ENCODE measurements around the gene SYNDIG1L. TPM values are rescaled to one million over a fixed set of nuclear protein-coding genes. Genes with fewer than 3 reads are reported as not detected.

SYNDIG1L gene
- total and polyA plus RNA-seq, 2 of the 13 experiments (the other 11 are each of a cell fraction or from before 2014, with no cell fraction given) = 0.04 TPM; not detected in 1

DNA sequence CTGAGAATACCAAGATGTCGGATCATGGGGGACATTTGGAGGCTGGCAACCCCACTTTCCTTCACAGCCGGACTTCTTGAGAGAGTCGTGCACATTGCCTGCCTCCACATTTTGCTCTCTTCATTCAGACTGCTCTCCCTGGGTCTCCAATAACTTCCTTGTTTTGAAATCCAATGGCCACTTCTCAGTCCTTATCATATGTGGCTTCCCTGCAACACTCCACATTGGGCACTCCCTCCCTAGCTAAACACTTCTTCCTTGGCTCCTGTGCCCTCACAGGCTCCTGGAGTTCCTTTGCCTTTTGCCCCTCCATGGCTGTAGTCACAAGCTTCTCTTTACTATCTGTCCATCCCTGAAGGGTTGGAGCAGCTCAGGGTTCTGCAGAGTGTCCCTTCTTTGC lies 37.0 kb upstream of the SYNDIG1L start:
- Histone ChIP-seq H3K79me2 (ENCODE audit: insufficient read depth, low read length) (no peaks in the 10 kb centered on the region), H3K4me1 (ENCODE audit: insufficient read depth, low read length) (no peaks in the 10 kb centered on the region), H3K4me2 (ENCODE audit: low read depth, low read length) (no peak overlapping the region), H3K27me3 (ENCODE audit: control insufficient read depth in 1 of 2, insufficient read depth in 2 of 2, low read length in 2 of 2) (no peaks in the 10 kb centered on the region), H3K27ac (ENCODE audit: extremely low read length, insufficient read depth, low read length) (no peak overlapping the region), H3K9me3 (ENCODE audit: low read length) (no peaks in the 10 kb centered on the region), H4K20me1 (ENCODE audit: insufficient read depth, low read length) (no peaks in the 10 kb centered on the region), H3K4me3 (replicated peaks in 1 of 3; ENCODE audit: insufficient read depth in 1 of 3, low read depth in 2 of 3, low read length in 3 of 3) (no peak overlapping the region), H3K9ac (ENCODE audit: insufficient read depth, low read depth, low read length) (no peak overlapping the region), H3K36me3 (replicated peaks in 1 of 2; ENCODE audit: control insufficient read depth in 1 of 2, insufficient read depth in 2 of 2, low read length in 2 of 2) (no peaks in the 10 kb centered on the region), H2AFZ (ENCODE audit: low read length) (no peak overlapping the region)
- in situ Hi-C loops (cut with HindIII; ENCODE audit: extremely low pct_ligation_motif_present, low pct_unique_long_range_greater_than_20kb) = no loop called here
- no peak for ATAC-seq
- ChIA-PET CTCF (ENCODE audit: low intra/inter-chr PET ratio, low total read pairs) (no interaction called here), POLR2A (no interaction called here)
- 94% methylated on average over 3 of the region's 3 CpGs for WGBS (ENCODE audit: low lambda C conversion rate)
- BruUV-seq (replicated peaks) = no TSS peak
- intact Hi-C loops (cut with micrococcal nuclease; ENCODE audit: unreplicated experiment) = no loop called here
- no peak for DNase-seq (ENCODE audit: low spot score)
- FAIRE-seq = no peak
- TF ChIP-seq ZNF775 (CRISPR knock-in tag; IDR thresholded peaks at IDR 0.05; ENCODE audit: borderline replicate concordance) (no peak), ZKSCAN5 (CRISPR knock-in tag; IDR thresholded peaks at IDR 0.05) (no peak), NFIC (IDR thresholded peaks at IDR 0.05; ENCODE audit: low read length) (no peak), PATZ1 (CRISPR knock-in tag; IDR thresholded peaks at IDR 0.05) (no peak), ZMAT5 (CRISPR knock-in tag; IDR thresholded peaks at IDR 0.05; ENCODE audit: borderline replicate concordance, low read depth) (no peak), NFRKB (IDR thresholded peaks at IDR 0.05) (no peak), ZNF335 (CRISPR knock-in tag; IDR thresholded peaks at IDR 0.05) (no peak), PAF1 (CRISPR knock-in tag; IDR thresholded peaks at IDR 0.05) (no peak), ZFP41 (CRISPR knock-in tag; IDR thresholded peaks at IDR 0.05; ENCODE audit: borderline replicate concordance) (no peak), HMG20B (CRISPR knock-in tag; conservative IDR thresholded peaks at IDR 0.05) (no peak), ZSCAN20 (CRISPR knock-in tag; IDR thresholded peaks at IDR 0.05; ENCODE audit: borderline replicate concordance) (no peak), SMAD3 (CRISPR knock-in tag; IDR thresholded peaks at IDR 0.05) (no peak), ZNF660 (CRISPR knock-in tag; IDR thresholded peaks at IDR 0.05; ENCODE audit: borderline replicate concordance, low read depth) (no peak), ZNF225 (CRISPR knock-in tag; IDR thresholded peaks at IDR 0.05) (no peak)
- TF ChIP-seq, protein P1, sequence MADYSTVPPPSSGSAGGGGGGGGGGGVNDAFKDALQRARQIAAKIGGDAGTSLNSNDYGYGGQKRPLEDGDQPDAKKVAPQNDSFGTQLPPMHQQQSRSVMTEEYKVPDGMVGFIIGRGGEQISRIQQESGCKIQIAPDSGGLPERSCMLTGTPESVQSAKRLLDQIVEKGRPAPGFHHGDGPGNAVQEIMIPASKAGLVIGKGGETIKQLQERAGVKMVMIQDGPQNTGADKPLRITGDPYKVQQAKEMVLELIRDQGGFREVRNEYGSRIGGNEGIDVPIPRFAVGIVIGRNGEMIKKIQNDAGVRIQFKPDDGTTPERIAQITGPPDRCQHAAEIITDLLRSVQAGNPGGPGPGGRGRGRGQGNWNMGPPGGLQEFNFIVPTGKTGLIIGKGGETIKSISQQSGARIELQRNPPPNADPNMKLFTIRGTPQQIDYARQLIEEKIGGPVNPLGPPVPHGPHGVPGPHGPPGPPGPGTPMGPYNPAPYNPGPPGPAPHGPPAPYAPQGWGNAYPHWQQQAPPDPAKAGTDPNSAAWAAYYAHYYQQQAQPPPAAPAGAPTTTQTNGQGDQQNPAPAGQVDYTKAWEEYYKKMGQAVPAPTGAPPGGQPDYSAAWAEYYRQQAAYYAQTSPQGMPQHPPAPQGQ (CRISPR knock-in tag; IDR thresholded peaks at IDR 0.05; ENCODE audit: borderline replicate concordance) = no peak
- TF ChIP-seq, protein P2, sequence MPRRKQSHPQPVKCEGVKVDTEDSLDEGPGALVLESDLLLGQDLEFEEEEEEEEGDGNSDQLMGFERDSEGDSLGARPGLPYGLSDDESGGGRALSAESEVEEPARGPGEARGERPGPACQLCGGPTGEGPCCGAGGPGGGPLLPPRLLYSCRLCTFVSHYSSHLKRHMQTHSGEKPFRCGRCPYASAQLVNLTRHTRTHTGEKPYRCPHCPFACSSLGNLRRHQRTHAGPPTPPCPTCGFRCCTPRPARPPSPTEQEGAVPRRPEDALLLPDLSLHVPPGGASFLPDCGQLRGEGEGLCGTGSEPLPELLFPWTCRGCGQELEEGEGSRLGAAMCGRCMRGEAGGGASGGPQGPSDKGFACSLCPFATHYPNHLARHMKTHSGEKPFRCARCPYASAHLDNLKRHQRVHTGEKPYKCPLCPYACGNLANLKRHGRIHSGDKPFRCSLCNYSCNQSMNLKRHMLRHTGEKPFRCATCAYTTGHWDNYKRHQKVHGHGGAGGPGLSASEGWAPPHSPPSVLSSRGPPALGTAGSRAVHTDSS (CRISPR knock-in tag; conservative IDR thresholded peaks at IDR 0.05) = no peak
- TF ChIP-seq, protein P3, sequence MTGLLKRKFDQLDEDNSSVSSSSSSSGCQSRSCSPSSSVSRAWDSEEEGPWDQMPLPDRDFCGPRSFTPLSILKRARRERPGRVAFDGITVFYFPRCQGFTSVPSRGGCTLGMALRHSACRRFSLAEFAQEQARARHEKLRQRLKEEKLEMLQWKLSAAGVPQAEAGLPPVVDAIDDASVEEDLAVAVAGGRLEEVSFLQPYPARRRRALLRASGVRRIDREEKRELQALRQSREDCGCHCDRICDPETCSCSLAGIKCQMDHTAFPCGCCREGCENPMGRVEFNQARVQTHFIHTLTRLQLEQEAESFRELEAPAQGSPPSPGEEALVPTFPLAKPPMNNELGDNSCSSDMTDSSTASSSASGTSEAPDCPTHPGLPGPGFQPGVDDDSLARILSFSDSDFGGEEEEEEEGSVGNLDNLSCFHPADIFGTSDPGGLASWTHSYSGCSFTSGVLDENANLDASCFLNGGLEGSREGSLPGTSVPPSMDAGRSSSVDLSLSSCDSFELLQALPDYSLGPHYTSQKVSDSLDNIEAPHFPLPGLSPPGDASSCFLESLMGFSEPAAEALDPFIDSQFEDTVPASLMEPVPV (CRISPR knock-in tag; IDR thresholded peaks at IDR 0.05) = no peak
- TF ChIP-seq, protein P4, sequence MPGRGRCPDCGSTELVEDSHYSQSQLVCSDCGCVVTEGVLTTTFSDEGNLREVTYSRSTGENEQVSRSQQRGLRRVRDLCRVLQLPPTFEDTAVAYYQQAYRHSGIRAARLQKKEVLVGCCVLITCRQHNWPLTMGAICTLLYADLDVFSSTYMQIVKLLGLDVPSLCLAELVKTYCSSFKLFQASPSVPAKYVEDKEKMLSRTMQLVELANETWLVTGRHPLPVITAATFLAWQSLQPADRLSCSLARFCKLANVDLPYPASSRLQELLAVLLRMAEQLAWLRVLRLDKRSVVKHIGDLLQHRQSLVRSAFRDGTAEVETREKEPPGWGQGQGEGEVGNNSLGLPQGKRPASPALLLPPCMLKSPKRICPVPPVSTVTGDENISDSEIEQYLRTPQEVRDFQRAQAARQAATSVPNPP (CRISPR knock-in tag; IDR thresholded peaks at IDR 0.05) = no peak
